Cardiac fibroblast (primary cell): ENCODE data around the gene CCL5.
A peak's percentile ranks its signal among the peaks of the same experiment; 100 is the strongest.

Experiments
- DNase-seq, 2 donors: peaks; one replicate each; pipeline versions ENCODE4 v3.0.0 to v3.0.0-alpha.2; 2010; ENCODE audit warnings: low read depth in 2 of 2
- H3K4me3 ChIP-seq, 2 donors: replicated peaks in 1 of 2; 1 replicate in 1 of 2; 2 replicates in 1 of 2; pipeline ENCODE4 v1.5.1; 2011; ENCODE audit warnings: low read depth in 2 of 2, low read length in 2 of 2, mild to moderate bottlenecking in 2 of 2, moderate library complexity in 1 of 2
- CTCF ChIP-seq: IDR thresholded peaks from one replicate; pipeline ENCODE4 v1.5.1; 2011; ENCODE audit warnings: low read depth, mild to moderate bottlenecking, low read length, inconsistent platforms

The CCL5 gene

DNA sequence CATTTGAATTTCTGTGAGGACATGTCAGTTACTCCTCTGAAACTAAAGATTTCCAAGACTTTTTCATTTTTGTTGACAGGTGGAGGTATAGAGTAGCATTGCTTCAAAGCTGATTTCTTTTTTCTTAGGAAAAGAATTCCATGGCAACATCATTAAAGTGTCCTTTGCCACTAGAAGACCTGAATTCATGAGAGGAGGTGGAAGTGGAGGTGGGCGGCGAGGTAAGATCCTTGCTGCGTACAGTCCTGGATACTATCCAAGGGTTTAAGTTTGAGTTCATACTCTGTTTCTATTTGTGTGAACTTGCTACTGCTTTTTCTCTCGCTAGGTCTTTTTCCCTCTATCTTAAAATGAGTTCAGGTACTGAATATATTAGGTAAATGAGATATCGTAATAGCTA, 37.9 kb downstream of the CCL5 start:
- no peak for TF ChIP-seq CTCF
- H3K4me3 ChIP-seq, result no peak overlapping the region

DNA sequence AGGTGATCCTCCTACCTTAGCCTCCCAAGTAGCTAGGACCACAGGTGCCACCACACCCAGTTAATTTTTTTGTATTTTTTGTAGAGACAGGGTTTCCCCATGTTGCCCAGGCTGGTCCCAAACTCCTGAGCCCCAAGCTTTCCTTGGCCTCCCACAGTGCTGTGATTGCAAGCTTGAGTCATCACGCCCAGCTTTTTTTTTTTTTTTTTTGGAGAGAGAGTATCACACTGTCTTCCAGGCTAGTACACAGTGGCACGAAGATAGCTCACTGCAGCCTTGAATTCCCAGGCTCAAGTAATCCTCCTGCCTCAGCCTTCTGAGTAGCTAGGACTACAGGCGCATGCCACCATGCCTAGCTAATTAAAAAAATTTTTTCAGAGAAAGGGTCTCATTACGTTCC, 38.7 kb downstream of the CCL5 start:
- DNase-seq, result peak; percentile 35 to 60
- no peak for TF ChIP-seq CTCF
- H3K4me3 ChIP-seq, result no peak overlapping the region

More for the DNA sequence above, 37.9 kb downstream of the CCL5 start:
- DNase-seq, result no peak

DNA sequence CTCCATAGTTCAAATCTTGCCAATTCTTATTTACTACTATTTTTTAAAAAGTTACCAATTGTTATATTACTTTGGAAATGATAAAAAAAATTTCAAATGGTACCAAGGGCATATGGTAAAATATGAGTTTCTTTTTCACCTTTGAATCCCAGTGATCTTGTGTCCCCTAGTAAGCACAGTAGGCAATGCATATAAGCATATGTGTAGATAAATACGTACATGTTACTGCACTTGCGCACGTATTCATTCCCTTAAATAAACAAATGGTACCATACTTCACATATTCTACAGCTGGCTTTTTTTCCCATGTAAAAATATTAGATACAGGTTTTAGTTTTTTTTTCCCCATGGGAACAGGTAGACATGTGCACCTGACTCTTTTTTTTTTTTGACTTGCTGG, 39.1 kb downstream of the CCL5 start:
- H3K4me3 ChIP-seq, result no peak overlapping the region
- DNase-seq, result no peak
- TF ChIP-seq CTCF, result no peak

DNA sequence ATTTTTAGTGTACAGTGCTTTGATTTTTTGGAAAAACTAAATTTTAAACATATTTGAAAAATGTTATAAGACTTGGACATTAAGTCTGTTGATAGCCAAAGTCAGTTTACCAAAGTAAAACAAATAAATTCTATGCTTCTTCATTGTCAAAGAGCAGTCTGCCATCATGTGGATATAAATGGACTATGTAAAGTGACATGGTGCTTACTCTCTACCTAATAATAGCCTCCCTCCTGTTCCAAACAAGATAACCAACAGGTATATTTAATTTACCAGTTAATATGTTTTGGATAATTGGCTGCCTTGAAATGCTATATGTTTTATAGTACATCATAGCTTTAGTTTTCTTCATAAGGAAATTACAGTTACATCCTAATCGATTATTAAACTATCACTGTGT, 55.0 kb downstream of the CCL5 start:
- no peak overlapping the region for H3K4me3 ChIP-seq
- DNase-seq, result no peak
- no peak for TF ChIP-seq CTCF
